ENCODE measurements around the gene MFRP. TPM values are rescaled to one million over a fixed set of nuclear protein-coding genes. Genes with fewer than 3 reads are reported as not detected.

MFRP gene
- total RNA-seq, 1 donor from 2014 or later = not detected

- intact Hi-C loops (cut with DNase I) = no loop called here
- no peak overlapping the region for H3K27ac ChIP-seq
- TF ChIP-seq, protein P1, sequence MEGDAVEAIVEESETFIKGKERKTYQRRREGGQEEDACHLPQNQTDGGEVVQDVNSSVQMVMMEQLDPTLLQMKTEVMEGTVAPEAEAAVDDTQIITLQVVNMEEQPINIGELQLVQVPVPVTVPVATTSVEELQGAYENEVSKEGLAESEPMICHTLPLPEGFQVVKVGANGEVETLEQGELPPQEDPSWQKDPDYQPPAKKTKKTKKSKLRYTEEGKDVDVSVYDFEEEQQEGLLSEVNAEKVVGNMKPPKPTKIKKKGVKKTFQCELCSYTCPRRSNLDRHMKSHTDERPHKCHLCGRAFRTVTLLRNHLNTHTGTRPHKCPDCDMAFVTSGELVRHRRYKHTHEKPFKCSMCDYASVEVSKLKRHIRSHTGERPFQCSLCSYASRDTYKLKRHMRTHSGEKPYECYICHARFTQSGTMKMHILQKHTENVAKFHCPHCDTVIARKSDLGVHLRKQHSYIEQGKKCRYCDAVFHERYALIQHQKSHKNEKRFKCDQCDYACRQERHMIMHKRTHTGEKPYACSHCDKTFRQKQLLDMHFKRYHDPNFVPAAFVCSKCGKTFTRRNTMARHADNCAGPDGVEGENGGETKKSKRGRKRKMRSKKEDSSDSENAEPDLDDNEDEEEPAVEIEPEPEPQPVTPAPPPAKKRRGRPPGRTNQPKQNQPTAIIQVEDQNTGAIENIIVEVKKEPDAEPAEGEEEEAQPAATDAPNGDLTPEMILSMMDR (IDR thresholded peaks at IDR 0.05) = no peak
Observed at GRCh38 chr11:119355091-119355843, 8.8 kb upstream of the MFRP start.

DNA sequence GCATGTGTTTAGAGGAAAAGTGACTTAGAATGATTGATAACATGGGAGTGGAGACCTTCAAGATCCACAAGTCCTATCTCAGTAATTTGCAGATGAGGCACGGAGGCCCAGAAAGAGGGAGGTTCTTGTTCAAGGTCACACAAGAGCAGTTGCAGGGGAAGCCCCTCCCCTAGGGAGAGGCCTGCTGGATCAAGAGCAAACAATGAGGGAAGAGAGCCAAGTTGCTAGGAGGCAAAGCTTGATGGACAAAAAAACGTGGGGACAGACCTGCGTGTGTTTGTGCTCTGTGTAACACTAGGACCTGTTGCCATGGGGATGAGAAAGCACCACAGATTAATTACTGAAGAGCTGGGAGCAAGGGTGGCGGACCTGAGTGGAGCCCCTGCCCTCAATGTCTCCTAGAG, 6.4 kb upstream of the MFRP start:
- TF ChIP-seq, protein P1 (IDR thresholded peaks at IDR 0.05) = no peak
- intact Hi-C loops (cut with DNase I) = no loop called here
- Histone ChIP-seq H3K27me3 (peaks cover 7% of the 10 kb centered on the region), H3K27ac (peak overlapping the region; percentile 39), H3K4me1 (no peaks in the 10 kb centered on the region), H3K9me3 (no peaks in the 10 kb centered on the region), H3K4me3 (no peak overlapping the region), H3K36me3 (no peaks in the 10 kb centered on the region)
- DNase-seq (no peak), ATAC-seq (no peak)

More at GRCh38 chr11:119355091-119355843, 8.8 kb upstream of the MFRP start:
- Histone ChIP-seq H3K4me3 (no peak overlapping the region), H3K27me3 (peaks cover 7% of the 10 kb centered on the region), H3K4me1 (no peaks in the 10 kb centered on the region), H3K36me3 (no peaks in the 10 kb centered on the region), H3K9me3 (no peaks in the 10 kb centered on the region)
- no peak for ATAC-seq
- no peak for DNase-seq

- H3K4me3 ChIP-seq = no peak overlapping the region
- H3K27me3 ChIP-seq = peaks cover 7% of the 10 kb centered on the region
- TF ChIP-seq, protein P1 (IDR thresholded peaks at IDR 0.05) = no peak
- DNase-seq (no peak), ATAC-seq (no peak)
- intact Hi-C loops (cut with DNase I) = no loop called here
- no peaks in the 10 kb centered on the region for H3K36me3 ChIP-seq
- H3K9me3 ChIP-seq = no peaks in the 10 kb centered on the region
- H3K27ac ChIP-seq = no peak overlapping the region
- no peaks in the 10 kb centered on the region for H3K4me1 ChIP-seq
Observed at GRCh38 chr11:119351232-119351631, 4.7 kb upstream of the MFRP start.

GRCh38 chr11:119350302-119350701, 3.8 kb upstream of the MFRP start:
- Histone ChIP-seq H3K27ac (no peak overlapping the region), H3K27me3 (peaks cover 7% of the 10 kb centered on the region), H3K4me3 (no peak overlapping the region), H3K4me1 (no peaks in the 10 kb centered on the region), H3K36me3 (no peaks in the 10 kb centered on the region), H3K9me3 (no peaks in the 10 kb centered on the region)
- DNase-seq = no peak
- TF ChIP-seq, protein P1 (IDR thresholded peaks at IDR 0.05) = no peak
- ATAC-seq = no peak
- intact Hi-C loops (cut with DNase I) = no loop called here

DNA sequence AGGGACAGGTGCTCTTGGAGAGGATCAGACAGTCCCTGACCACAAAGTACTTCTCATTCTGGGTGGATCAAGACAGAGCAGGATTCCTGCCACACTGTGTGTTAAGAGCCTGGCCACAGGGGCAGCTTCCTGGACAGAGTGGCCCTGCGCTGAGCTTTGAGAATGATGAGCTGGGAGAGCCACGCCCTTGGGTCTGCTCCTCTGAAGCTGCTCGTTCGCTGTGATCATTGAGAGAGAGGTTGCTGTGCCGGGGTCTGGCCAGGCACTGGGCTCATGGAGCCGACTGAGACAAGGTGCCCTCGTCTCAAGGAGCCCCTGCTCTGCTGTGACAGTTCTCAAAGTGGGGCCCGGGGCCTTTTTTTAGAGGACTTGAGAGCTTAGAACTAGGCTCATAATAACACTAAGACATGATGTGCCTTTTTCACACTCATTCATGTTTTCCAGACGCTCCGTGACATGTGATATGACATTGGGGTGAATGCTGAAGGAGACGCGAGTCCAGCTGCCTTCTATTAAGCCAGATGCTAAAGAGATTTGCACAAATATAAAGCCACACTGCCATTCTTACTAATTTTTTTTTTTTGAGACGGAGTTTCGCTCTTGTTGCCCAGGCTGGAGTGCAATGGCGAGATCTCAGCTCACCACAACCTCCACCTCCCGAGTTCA, 1.6 kb upstream of the MFRP start:
- Histone ChIP-seq H3K36me3 (no peaks in the 10 kb centered on the region), H3K4me3 (no peak overlapping the region), H3K4me1 (no peaks in the 10 kb centered on the region), H3K27ac (no peak overlapping the region), H3K27me3 (peaks cover 7% of the 10 kb centered on the region), H3K9me3 (no peaks in the 10 kb centered on the region)
- TF ChIP-seq, protein P1 (IDR thresholded peaks at IDR 0.05) = no peak
- DNase-seq (no peak), ATAC-seq (no peak)
- intact Hi-C loops (cut with DNase I) = no loop called here

Measured in upper lobe of right lung (tissue), 1 donor.